ENCODE results near the gene BMPR1B.

BMPR1B gene

GRCh38 chr4:94905511-94905910, 147.8 kb downstream of the BMPR1B start:
- ChIA-PET POLR2A (interaction anchor here (0.6 kb wide), 1 partner anchor 692 kb away, joined by 3 read pairs; no protein-coding TSS in a partner anchor), CTCF (no interaction called here)
- Histone ChIP-seq H3K4me3 (ENCODE audit: low read depth, low read length) (no peak overlapping the region), H3K9me3 (ENCODE audit: control insufficient read depth, insufficient read depth, low read depth, low read length) (no peaks in the 10 kb centered on the region), H3K36me3 (ENCODE audit: control insufficient read depth in 2 of 2, insufficient read depth in 1 of 2, low read length in 2 of 2) (no peaks in the 10 kb centered on the region), H3K4me1 (ENCODE audit: control insufficient read depth, insufficient read depth, low read length) (no peaks in the 10 kb centered on the region), H3K27ac (ENCODE audit: extremely low read depth, low read depth, low read length) (no peak overlapping the region)
- TF ChIP-seq ZNF670 (tag by site-specific recombination; IDR thresholded peaks at IDR 0.05; ENCODE audit: low read depth) (no peak), SCRT1 (tag by site-specific recombination; IDR thresholded peaks at IDR 0.05; ENCODE audit: borderline replicate concordance) (no peak), ZBTB17 (tag by site-specific recombination; IDR thresholded peaks at IDR 0.05) (0 out of 2 replicates have a peak, but pooled peaks have one; percentile 15), ZNF2 (tag by site-specific recombination; IDR thresholded peaks at IDR 0.05) (no peak), ZNF341 (tag by site-specific recombination; IDR thresholded peaks at IDR 0.05; ENCODE audit: low read depth) (no peak), ZNF394 (tag by site-specific recombination; IDR thresholded peaks at IDR 0.05; ENCODE audit: borderline replicate concordance) (no peak), ZEB2 (tag by site-specific recombination; IDR thresholded peaks at IDR 0.05) (no peak), KLF9 (tag by site-specific recombination; IDR thresholded peaks at IDR 0.05; ENCODE audit: low read depth) (no peak)

- ChIA-PET POLR2A (no interaction called here), CTCF (interaction anchor here (0.5 kb wide), 1 partner anchor 88 kb away, joined by 3 read pairs; no protein-coding TSS in a partner anchor)
- H3K9me3 ChIP-seq (ENCODE audit: control insufficient read depth, insufficient read depth, low read depth, low read length), result no peaks in the 10 kb centered on the region
- no peaks in the 10 kb centered on the region for H3K4me1 ChIP-seq (ENCODE audit: control insufficient read depth, insufficient read depth, low read length)
- H3K36me3 ChIP-seq (ENCODE audit: control insufficient read depth in 2 of 2, insufficient read depth in 1 of 2, low read length in 2 of 2), result no peaks in the 10 kb centered on the region
- TF ChIP-seq ZNF350 (tag by site-specific recombination; IDR thresholded peaks at IDR 0.05), result no peak
- TF ChIP-seq ZSCAN30 (tag by site-specific recombination; IDR thresholded peaks at IDR 0.05), result no peak
- TF ChIP-seq ZNF639 (tag by site-specific recombination; IDR thresholded peaks at IDR 0.05), result no peak
- no peak for TF ChIP-seq SCRT2 (tag by site-specific recombination; IDR thresholded peaks at IDR 0.05)
- TF ChIP-seq KLF16 (tag by site-specific recombination; IDR thresholded peaks at IDR 0.05), result no peak
- TF ChIP-seq SP7 (tag by site-specific recombination; IDR thresholded peaks at IDR 0.05), result no peak
- no peak for TF ChIP-seq GFI1B (tag by site-specific recombination; IDR thresholded peaks at IDR 0.05)
- TF ChIP-seq ZNF621 (tag by site-specific recombination; IDR thresholded peaks at IDR 0.05), result no peak
- H3K4me3 ChIP-seq (ENCODE audit: low read depth, low read length), result no peak overlapping the region
- no peak overlapping the region for H3K27ac ChIP-seq (ENCODE audit: extremely low read depth, low read depth, low read length)
Measured at GRCh38 chr4:94909645-94910044, 151.9 kb downstream of the BMPR1B start.

- TF ChIP-seq ZNF654 (tag by site-specific recombination; IDR thresholded peaks at IDR 0.05; ENCODE audit: low read depth) (no peak), ZNF670 (tag by site-specific recombination; IDR thresholded peaks at IDR 0.05; ENCODE audit: low read depth) (no peak), ZNF558 (tag by site-specific recombination; IDR thresholded peaks at IDR 0.05) (no peak), ZNF37A (tag by site-specific recombination; IDR thresholded peaks at IDR 0.05) (no peak), KLF1 (tag by site-specific recombination; IDR thresholded peaks at IDR 0.05) (no peak), ZNF311 (tag by site-specific recombination; IDR thresholded peaks at IDR 0.05; ENCODE audit: borderline replicate concordance) (no peak), OSR2 (tag by site-specific recombination; IDR thresholded peaks at IDR 0.05) (no peak), ZNF169 (tag by site-specific recombination; IDR thresholded peaks at IDR 0.05) (no peak), ZNF155 (tag by site-specific recombination; IDR thresholded peaks at IDR 0.05) (no peak), ZSCAN16 (tag by site-specific recombination; IDR thresholded peaks at IDR 0.05) (no peak)
- H3K9me3 ChIP-seq (ENCODE audit: control insufficient read depth, insufficient read depth, low read depth, low read length), result no peaks in the 10 kb centered on the region
- CTCF ChIA-PET, result interaction anchor here (0.6 kb wide), 1 partner anchor 451 kb away, joined by 5 read pairs; no protein-coding TSS in a partner anchor
- H3K36me3 ChIP-seq (ENCODE audit: control insufficient read depth in 2 of 2, insufficient read depth in 1 of 2, low read length in 2 of 2), result no peaks in the 10 kb centered on the region
- POLR2A ChIA-PET, result no interaction called here
- H3K4me1 ChIP-seq (ENCODE audit: control insufficient read depth, insufficient read depth, low read length), result no peaks in the 10 kb centered on the region
- no peak overlapping the region for H3K27ac ChIP-seq (ENCODE audit: extremely low read depth, low read depth, low read length)
- no peak overlapping the region for H3K4me3 ChIP-seq (ENCODE audit: low read depth, low read length)
Measured at GRCh38 chr4:94911106-94911505, 153.4 kb downstream of the BMPR1B start.

Data from HEK293 (cell line).